HCT116 (cell line): ENCODE measurements around the gene CD99L2. TPM values are rescaled to one million over a fixed set of nuclear protein-coding genes. Genes with fewer than 3 reads are reported as not detected.

Source experiments
- ATAC-seq: fragments of 200-7000 bp; cut with Tn5 transposase; 2 replicates; pipeline ENCODE4 v1.9.1; 2020; ENCODE audit warnings: mild to moderate bottlenecking, moderate library complexity
- BruUV-seq: library from RNA; stranded (reverse); fragments of 400-500 nt; replicated peaks from 2 replicates; lab custom pipeline; 2021; lab: Mats Ljungman, UMichigan
- CTCF ChIA-PET: fragments of 300-600 bp; sonication (Branson Sonifier 250); formaldehyde crosslinking; loops from one replicate; lab custom pipeline; 2021; ENCODE audit warnings: antibody characterized with exemption; lab: Charles Lee
- POLR2A ChIA-PET: fragments of 300-600, 350-600 bp; sonication (Branson Sonifier 250); formaldehyde crosslinking; loops from one replicate; lab custom pipeline; 2021; ENCODE audit warnings: antibody characterized with exemption; lab: Charles Lee
- RAD21 ChIA-PET, 2 experiments: fragments of 300-600 bp; sonication (Branson Sonifier 250); formaldehyde crosslinking; loops; one replicate each; lab custom pipeline; 2023; ENCODE audit warnings: low total read pairs in 2 of 2; ENCODE audit not compliant: uncharacterized antibody in 2 of 2, unreplicated experiment in 2 of 2, low non-redundant PET in 1 of 2; lab: Charles Lee
- DNase-seq: peaks from one replicate; pipeline ENCODE4 v3.0.0-alpha.2; 2010; ENCODE audit warnings: low read depth, low spot score
- H2AFZ ChIP-seq: fragments of 200-600 bp; shearing (Covaris generic), sonication (generic); 2 replicates; pipeline ENCODE4 v1.6.1; 2017; ENCODE audit warnings: low read depth, mixed run types, mixed read lengths, antibody characterized with exemption, low read length; ENCODE audit not compliant: poor library complexity, severe bottlenecking
- H3K27ac ChIP-seq: 2 replicates; pipeline ENCODE4 v1.5.1; 2012; ENCODE audit warnings: low read depth, low read length
- H3K27me3 ChIP-seq: fragments of 200-600 bp; sonication (generic); 2 replicates; pipeline ENCODE4 v1.6.1; 2016; ENCODE audit warnings: mixed run types, low read length, mixed read lengths; ENCODE audit not compliant: insufficient read depth
- H3K36me3 ChIP-seq, 2 experiments: fragments of 200-500 bp in 1 of 2; fragments of 200-600 bp in 1 of 2; sonication (Bioruptor generic) in 1 of 2; sonication (generic) in 1 of 2; 2 replicates each; pipeline versions ENCODE4 v1.5.1 to v1.6.1; 2014 to 2016; ENCODE audit warnings: low read length in 2 of 2, inconsistent platforms in 1 of 2, mixed read lengths in 1 of 2, mixed run types in 1 of 2; ENCODE audit not compliant: insufficient read depth in 2 of 2, control insufficient read depth in 1 of 2
- H3K4me1 ChIP-seq, 2 experiments: fragments of 200-600 bp in 1 of 2; sonication (generic) in 1 of 2; 2 replicates each; pipeline versions ENCODE4 v1.5.1 to v1.6.1; 2012 to 2017; ENCODE audit warnings: low read length in 2 of 2, inconsistent platforms in 1 of 2, mild to moderate bottlenecking in 1 of 2, mixed read lengths in 1 of 2, mixed run types in 1 of 2, moderate library complexity in 1 of 2; ENCODE audit not compliant: insufficient read depth in 2 of 2, control insufficient read depth in 1 of 2
- H3K4me2 ChIP-seq: fragments of 200-600 bp; sonication (generic); 2 replicates; pipeline ENCODE4 v1.6.1; 2017; ENCODE audit warnings: mixed run types, low read length, mixed read lengths
- H3K4me3 ChIP-seq, 2 experiments: fragments of 200-600 bp in 1 of 2; sonication (generic) in 1 of 2; replicated peaks in 1 of 2; 2 replicates each; pipeline ENCODE4 v1.5.1; 2011 to 2016; ENCODE audit warnings: low read length in 2 of 2, control low read depth in 1 of 2, low read depth in 1 of 2, mild to moderate bottlenecking in 1 of 2, mixed read lengths in 1 of 2, mixed run types in 1 of 2
- H3K79me2 ChIP-seq: fragments of 200-600 bp; sonication (generic); 2 replicates; pipeline ENCODE4 v1.6.1; 2017; ENCODE audit warnings: mild to moderate bottlenecking, mixed run types, low read length, moderate library complexity, mixed read lengths; ENCODE audit not compliant: insufficient read depth
- H3K9ac ChIP-seq: fragments of 200-600 bp; sonication (generic); 2 replicates; pipeline ENCODE4 v1.6.1; 2016; ENCODE audit warnings: low read length, mixed read lengths
- H3K9me2 ChIP-seq: fragments of 200-600 bp; sonication (generic), shearing (Covaris generic); 2 replicates; pipeline ENCODE4 v1.6.1; 2017; ENCODE audit warnings: mixed run types, mild to moderate bottlenecking, moderate library complexity; ENCODE audit not compliant: insufficient read depth
- H3K9me3 ChIP-seq, 2 experiments: fragments of 200-500 bp in 1 of 2; fragments of 200-600 bp in 1 of 2; sonication (Bioruptor generic) in 1 of 2; sonication (generic) in 1 of 2; 2 replicates each; pipeline ENCODE4 v1.6.1; 2014 to 2017; ENCODE audit warnings: low read length in 2 of 2, mixed read lengths in 2 of 2, inconsistent platforms in 1 of 2, low read depth in 1 of 2, mild to moderate bottlenecking in 1 of 2, mixed run types in 1 of 2, moderate library complexity in 1 of 2; ENCODE audit not compliant: control insufficient read depth in 1 of 2, insufficient read depth in 1 of 2
- H4K20me1 ChIP-seq: fragments of 200-600 bp; sonication (generic), shearing (Covaris generic); 2 replicates; pipeline ENCODE4 v1.6.1; 2017; ENCODE audit warnings: mixed run types, mild to moderate bottlenecking, moderate library complexity; ENCODE audit not compliant: insufficient read depth
- CEBPB ChIP-seq: IDR thresholded peaks from 2 replicates; pipeline ENCODE4 v1.6.1; 2012; ENCODE audit warnings: low read depth
- ELF1 ChIP-seq: IDR thresholded peaks from 2 replicates; pipeline ENCODE4 v1.6.1; 2012; ENCODE audit warnings: low read depth, borderline replicate concordance
- EZH2phosphoT487 ChIP-seq: fragments of 200-600 bp; IDR thresholded peaks from 2 replicates; pipeline ENCODE4 v1.6.1; 2018; ENCODE audit warnings: antibody characterized with exemption, borderline replicate concordance
- FOSL1 ChIP-seq: IDR thresholded peaks from 2 replicates; pipeline ENCODE4 v1.6.1; 2012; ENCODE audit warnings: low read depth
- JUND ChIP-seq: IDR thresholded peaks from 2 replicates; pipeline ENCODE4 v1.6.1; 2012
- POLR2A ChIP-seq: IDR thresholded peaks from 2 replicates; pipeline ENCODE4 v1.7.0; 2011; ENCODE audit warnings: borderline replicate concordance; ENCODE audit not compliant: insufficient read depth, insufficient read length; ENCODE audit errors: extremely low read depth
- RAD21 ChIP-seq: IDR thresholded peaks from 2 replicates; pipeline ENCODE4 v1.6.1; 2012; ENCODE audit warnings: low read depth, mild to moderate bottlenecking
- SP1 ChIP-seq: IDR thresholded peaks from 2 replicates; pipeline ENCODE4 v1.6.1; 2012; ENCODE audit warnings: low read depth
- SRF ChIP-seq: IDR thresholded peaks from 2 replicates; pipeline ENCODE4 v1.6.1; 2012; ENCODE audit warnings: low read depth
- TCF7L2 ChIP-seq: IDR thresholded peaks from 2 replicates; pipeline ENCODE4 v1.7.0; 2011; ENCODE audit warnings: borderline replicate concordance, inconsistent platforms; ENCODE audit not compliant: insufficient read depth, insufficient read length; ENCODE audit errors: extremely low read depth
- YY1 ChIP-seq: IDR thresholded peaks from 2 replicates; pipeline ENCODE4 v1.6.1; 2011; ENCODE audit warnings: low read length, low read depth, moderate library complexity, mild to moderate bottlenecking; ENCODE audit not compliant: insufficient replicate concordance; ENCODE audit errors: extremely low read depth
- ZNF274 ChIP-seq: fragments of 200-500 bp; sonication (Bioruptor generic); IDR thresholded peaks from 2 replicates; pipeline ENCODE4 v1.6.1; 2014; ENCODE audit warnings: mild to moderate bottlenecking, low read depth, low read length, inconsistent platforms
- intact Hi-C: fragments of 100-400 bp; cut with micrococcal nuclease; formaldehyde crosslinking; loops from 2 replicates; pipeline ENCODE4 v1.10.0; 2022
- total RNA-seq: library from RNA; stranded (reverse); gene quantifications from one replicate; pipeline ENCODE4 v1.2.1, GENCODE V29; 2021; ENCODE audit not compliant: unreplicated experiment
- TF ChIP-seq, protein P1 (sequence below): IDR thresholded peaks from 2 replicates; pipeline ENCODE4 v1.6.1; 2012
- TF ChIP-seq, protein P2 (sequence below): IDR thresholded peaks from 2 replicates; pipeline ENCODE4 v1.6.1; 2012; ENCODE audit warnings: low read depth
- TF ChIP-seq, protein P3 (sequence below): IDR thresholded peaks from 2 replicates; pipeline ENCODE4 v1.6.1; 2012

CD99L2 gene
- total RNA-seq, 1 experiment from 2014 or later = 6.2 TPM

GRCh38 chrX:150775569-150776350, 122.7 kb downstream of the CD99L2 start:
- RAD21 ChIA-PET = no interaction called here
- no TSS peak for BruUV-seq

DNA sequence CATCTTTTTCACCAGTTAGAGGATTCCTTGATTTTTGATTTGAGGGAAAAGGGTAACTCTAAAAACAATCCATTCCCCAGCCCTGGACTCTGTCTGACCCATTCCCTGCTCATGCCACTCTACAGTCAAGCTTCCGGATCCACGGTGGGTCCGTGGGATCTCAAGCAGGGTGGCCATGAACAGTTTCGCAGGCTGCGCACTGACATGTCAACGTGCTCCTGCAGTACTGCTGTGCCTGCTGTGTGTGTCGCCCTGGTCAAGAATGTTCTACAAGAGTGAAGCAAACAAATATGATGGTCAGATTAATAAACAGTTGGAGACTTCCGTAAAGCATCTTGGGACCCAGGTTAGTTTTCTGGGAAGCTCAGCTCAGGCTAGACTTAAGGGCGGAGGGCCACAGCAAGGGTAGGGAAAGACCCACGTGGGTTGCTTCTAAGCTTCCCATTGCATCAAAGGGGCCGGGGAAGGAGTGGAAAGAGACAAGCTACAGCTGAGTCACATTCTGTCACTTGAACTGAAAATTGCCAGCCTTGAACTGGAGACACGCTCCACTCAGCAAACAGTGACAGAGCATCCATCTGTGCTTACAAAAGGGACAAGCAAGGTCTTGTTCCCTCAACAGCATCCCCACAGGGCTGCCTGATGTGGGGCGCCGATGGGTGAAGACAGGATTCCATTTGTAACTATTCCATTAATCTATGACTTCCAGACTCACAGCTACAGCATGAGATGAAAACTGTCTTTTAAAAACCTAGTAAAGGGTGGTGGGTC, 123.5 kb downstream of the CD99L2 start:
- no peak for ATAC-seq
- Histone ChIP-seq H3K27ac (no peak overlapping the region), H3K36me3 (no peaks in the 10 kb centered on the region; a peak in 1 of 4 replicates), H3K4me2 (no peak overlapping the region), H3K27me3 (no peaks in the 10 kb centered on the region), H4K20me1 (no peaks in the 10 kb centered on the region), H3K4me3 (no peak overlapping the region), H3K9me2 (no peaks in the 10 kb centered on the region), H3K9me3 (no peaks in the 10 kb centered on the region), H3K4me1 (no peaks in the 10 kb centered on the region), H3K79me2 (no peaks in the 10 kb centered on the region), H2AFZ (no peak overlapping the region), H3K9ac (no peak overlapping the region)
- RAD21 ChIA-PET = no interaction called here
- POLR2A ChIA-PET = no interaction called here
- no peak for DNase-seq
- intact Hi-C loops = loop anchor here (5.0 kb wide), 2 partner anchors 377 to 907 kb away; no protein-coding TSS in a partner anchor
- CTCF ChIA-PET = interaction anchor here (3.7 kb wide), 1 partner anchor 307 kb away, joined by 72 read pairs; no protein-coding TSS in a partner anchor
- BruUV-seq = no TSS peak
- TF ChIP-seq POLR2A = no peak
- TF ChIP-seq, protein P1, sequence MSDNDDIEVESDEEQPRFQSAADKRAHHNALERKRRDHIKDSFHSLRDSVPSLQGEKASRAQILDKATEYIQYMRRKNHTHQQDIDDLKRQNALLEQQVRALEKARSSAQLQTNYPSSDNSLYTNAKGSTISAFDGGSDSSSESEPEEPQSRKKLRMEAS = no peak
- no peak for TF ChIP-seq RAD21
- TF ChIP-seq TCF7L2 = no peak
- TF ChIP-seq, protein P2, sequence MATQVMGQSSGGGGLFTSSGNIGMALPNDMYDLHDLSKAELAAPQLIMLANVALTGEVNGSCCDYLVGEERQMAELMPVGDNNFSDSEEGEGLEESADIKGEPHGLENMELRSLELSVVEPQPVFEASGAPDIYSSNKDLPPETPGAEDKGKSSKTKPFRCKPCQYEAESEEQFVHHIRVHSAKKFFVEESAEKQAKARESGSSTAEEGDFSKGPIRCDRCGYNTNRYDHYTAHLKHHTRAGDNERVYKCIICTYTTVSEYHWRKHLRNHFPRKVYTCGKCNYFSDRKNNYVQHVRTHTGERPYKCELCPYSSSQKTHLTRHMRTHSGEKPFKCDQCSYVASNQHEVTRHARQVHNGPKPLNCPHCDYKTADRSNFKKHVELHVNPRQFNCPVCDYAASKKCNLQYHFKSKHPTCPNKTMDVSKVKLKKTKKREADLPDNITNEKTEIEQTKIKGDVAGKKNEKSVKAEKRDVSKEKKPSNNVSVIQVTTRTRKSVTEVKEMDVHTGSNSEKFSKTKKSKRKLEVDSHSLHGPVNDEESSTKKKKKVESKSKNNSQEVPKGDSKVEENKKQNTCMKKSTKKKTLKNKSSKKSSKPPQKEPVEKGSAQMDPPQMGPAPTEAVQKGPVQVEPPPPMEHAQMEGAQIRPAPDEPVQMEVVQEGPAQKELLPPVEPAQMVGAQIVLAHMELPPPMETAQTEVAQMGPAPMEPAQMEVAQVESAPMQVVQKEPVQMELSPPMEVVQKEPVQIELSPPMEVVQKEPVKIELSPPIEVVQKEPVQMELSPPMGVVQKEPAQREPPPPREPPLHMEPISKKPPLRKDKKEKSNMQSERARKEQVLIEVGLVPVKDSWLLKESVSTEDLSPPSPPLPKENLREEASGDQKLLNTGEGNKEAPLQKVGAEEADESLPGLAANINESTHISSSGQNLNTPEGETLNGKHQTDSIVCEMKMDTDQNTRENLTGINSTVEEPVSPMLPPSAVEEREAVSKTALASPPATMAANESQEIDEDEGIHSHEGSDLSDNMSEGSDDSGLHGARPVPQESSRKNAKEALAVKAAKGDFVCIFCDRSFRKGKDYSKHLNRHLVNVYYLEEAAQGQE = no peak
- no peak for TF ChIP-seq ELF1
- no peak for TF ChIP-seq ZNF274
- TF ChIP-seq SRF = no peak
- TF ChIP-seq SP1 = no peak
- TF ChIP-seq, protein P3, sequence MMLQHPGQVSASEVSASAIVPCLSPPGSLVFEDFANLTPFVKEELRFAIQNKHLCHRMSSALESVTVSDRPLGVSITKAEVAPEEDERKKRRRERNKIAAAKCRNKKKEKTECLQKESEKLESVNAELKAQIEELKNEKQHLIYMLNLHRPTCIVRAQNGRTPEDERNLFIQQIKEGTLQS = no peak

More at GRCh38 chrX:150775569-150776350, 122.7 kb downstream of the CD99L2 start:
- Histone ChIP-seq H3K4me2 (no peak overlapping the region), H3K36me3 (no peaks in the 10 kb centered on the region; a peak in 1 of 4 replicates), H3K4me1 (no peaks in the 10 kb centered on the region), H3K27me3 (no peaks in the 10 kb centered on the region), H3K9me3 (no peaks in the 10 kb centered on the region), H3K9ac (no peak overlapping the region)
- POLR2A ChIA-PET = no interaction called here
- TF ChIP-seq ELF1 (no peak), JUND (no peak), EZH2phosphoT487 (no peak), POLR2A (no peak), FOSL1 (no peak), CEBPB (no peak), SP1 (no peak), YY1 (no peak)
- TF ChIP-seq, protein P1 = no peak
- TF ChIP-seq, all 23 proteins: peak for 0
- CTCF ChIA-PET = no interaction called here
- Histone ChIP-seq H3K79me2 (no peaks in the 10 kb centered on the region), H4K20me1 (no peaks in the 10 kb centered on the region), H3K4me3 (no peak overlapping the region), H2AFZ (no peak overlapping the region), H3K9me2 (no peaks in the 10 kb centered on the region), H3K27ac (no peak overlapping the region)
- intact Hi-C loops = no loop called here
- DNase-seq = no peak
- ATAC-seq = no peak
